Upper lobe of left lung (tissue), 6 donors: ENCODE measurements around the gene TTC7B. TPM values are rescaled to one million over a fixed set of nuclear protein-coding genes. Genes with fewer than 3 reads are reported as not detected.

Experiments
- ATAC-seq, 2 donors: fragments of 200-7000 bp; cut with Tn5 transposase; one replicate each; pipeline ENCODE4 v1.9.1; 2022; ENCODE audit warnings: mild to moderate bottlenecking in 2 of 2, moderate library complexity in 2 of 2; ENCODE audit not compliant: low FRiP score in 2 of 2
- DNase-seq, 2 donors: peaks; one replicate each; pipeline ENCODE4 v3.0.0-alpha.2; 2019 to 2020
- H3K27ac ChIP-seq, 4 donors: fragments of 200-600 bp; sonication (generic); one replicate each; pipeline ENCODE4 v1.5.1; 2016 to 2019
- H3K27me3 ChIP-seq, 4 donors: fragments of 200-600 bp; sonication (generic); one replicate each; pipeline ENCODE4 v1.5.1; 2017 to 2019
- H3K36me3 ChIP-seq, 4 donors: fragments of 200-600 bp; sonication (generic); one replicate each; pipeline ENCODE4 v1.5.1; 2016 to 2019
- H3K4me1 ChIP-seq, 4 donors: fragments of 200-600 bp; sonication (generic); one replicate each; pipeline ENCODE4 v1.5.1; 2018 to 2019
- H3K4me3 ChIP-seq, 4 donors: fragments of 200-600 bp; sonication (generic); one replicate each; pipeline ENCODE4 v1.5.1; 2017 to 2019; ENCODE audit warnings: mild to moderate bottlenecking in 2 of 4, moderate library complexity in 1 of 4
- H3K9me3 ChIP-seq, 4 donors: fragments of 200-600 bp; sonication (generic); one replicate each; pipeline ENCODE4 v1.5.1; 2018 to 2019
- EP300 ChIP-seq, 4 donors: sonication (generic); formaldehyde crosslinking; IDR thresholded peaks; one replicate each; pipeline ENCODE4 v1.5.1; 2017; ENCODE audit warnings: antibody characterized with exemption in 4 of 4, control low read depth in 2 of 4
- POLR2A ChIP-seq, 4 donors: fragments of 450-650 bp; IDR thresholded peaks; one replicate each; pipeline ENCODE4 v1.5.1; 2016 to 2017; ENCODE audit warnings: antibody characterized with exemption in 4 of 4, mild to moderate bottlenecking in 2 of 4
- POLR2AphosphoS5 ChIP-seq, 2 donors: sonication (generic); formaldehyde crosslinking; IDR thresholded peaks; one replicate each; pipeline ENCODE4 v1.5.1; 2017; ENCODE audit warnings: antibody characterized with exemption in 2 of 2
- WGBS, 2 donors: methylation state at CpG; one replicate each; pipeline ENCODE4 v1.1.5; 2017 to 2018; 5-methylcytosine and 5-hydroxymethylcytosine counted together
- total RNA-seq, 6 donors: library from RNA; depleted of rRNA in 4 of 6; stranded (reverse); fragments of >200 nt in 4 of 6; gene quantifications; one replicate each; pipeline versions ENCODE4 v1.1.0 to v1.2.1, GENCODE V29; 2016 to 2021
- TF ChIP-seq, protein P1 (sequence below), 6 experiments: fragments of 450-650 bp in 4 of 6; fragments of 200-600 bp in 2 of 6; sonication (generic) in 2 of 6; IDR thresholded peaks; one replicate each; pipeline ENCODE4 v1.5.1; 2016 to 2019; ENCODE audit warnings: antibody characterized with exemption in 6 of 6
- donor health status: DM: no; HTN: no; CAD: no; lungs with moderate emphysema.
- donor health status: DM: no; HTN: yes; CAD: no; lungs with severe emphysema.

The TTC7B gene
- total RNA-seq, 6 donors from 2014 or later, result 13.5 to 87.3 (median 37.5) TPM

DNA sequence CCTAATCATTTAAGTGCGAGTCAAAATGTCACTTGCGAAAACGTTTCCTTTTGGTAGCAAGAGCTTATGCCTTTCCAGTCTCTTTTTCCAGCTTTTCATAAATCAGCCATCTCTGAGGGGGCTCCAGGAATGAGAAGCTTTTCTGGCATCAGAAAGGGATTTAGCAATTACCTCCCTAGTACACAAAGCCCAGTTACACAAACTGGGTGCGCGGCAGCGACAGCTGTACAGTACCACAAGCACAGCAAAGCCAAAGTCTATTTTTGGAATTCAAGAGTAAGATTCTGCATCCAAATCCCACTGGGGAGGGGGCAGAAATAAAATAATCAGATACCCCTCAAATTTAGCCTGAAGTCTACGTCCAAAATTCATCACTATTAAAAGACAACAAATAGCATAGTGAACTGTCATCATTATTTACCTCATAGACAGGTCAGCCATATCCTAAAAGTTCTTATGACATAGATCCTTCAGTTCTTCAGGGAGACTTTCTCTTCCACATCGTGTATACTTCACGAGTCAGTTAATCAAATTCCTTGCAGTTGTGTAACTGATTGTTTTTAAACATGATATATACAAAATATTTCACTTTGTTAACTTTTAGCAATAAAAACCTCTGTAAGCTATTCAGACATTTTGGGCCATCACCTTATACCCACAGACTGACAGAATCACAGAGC, 150.8 kb downstream of the TTC7B start:
- H3K9me3 ChIP-seq, result no peaks in the 10 kb centered on the region
- H3K4me1 ChIP-seq, result peaks cover 0 to 18% (median 8%) of the 10 kb centered on the region in 4 donors
- no peak overlapping the region for H3K4me3 ChIP-seq
- no peak for TF ChIP-seq POLR2AphosphoS5 (IDR thresholded peaks at IDR 0.05)
- no peak for TF ChIP-seq EP300 (IDR thresholded peaks at IDR 0.05)
- TF ChIP-seq, protein P1, sequence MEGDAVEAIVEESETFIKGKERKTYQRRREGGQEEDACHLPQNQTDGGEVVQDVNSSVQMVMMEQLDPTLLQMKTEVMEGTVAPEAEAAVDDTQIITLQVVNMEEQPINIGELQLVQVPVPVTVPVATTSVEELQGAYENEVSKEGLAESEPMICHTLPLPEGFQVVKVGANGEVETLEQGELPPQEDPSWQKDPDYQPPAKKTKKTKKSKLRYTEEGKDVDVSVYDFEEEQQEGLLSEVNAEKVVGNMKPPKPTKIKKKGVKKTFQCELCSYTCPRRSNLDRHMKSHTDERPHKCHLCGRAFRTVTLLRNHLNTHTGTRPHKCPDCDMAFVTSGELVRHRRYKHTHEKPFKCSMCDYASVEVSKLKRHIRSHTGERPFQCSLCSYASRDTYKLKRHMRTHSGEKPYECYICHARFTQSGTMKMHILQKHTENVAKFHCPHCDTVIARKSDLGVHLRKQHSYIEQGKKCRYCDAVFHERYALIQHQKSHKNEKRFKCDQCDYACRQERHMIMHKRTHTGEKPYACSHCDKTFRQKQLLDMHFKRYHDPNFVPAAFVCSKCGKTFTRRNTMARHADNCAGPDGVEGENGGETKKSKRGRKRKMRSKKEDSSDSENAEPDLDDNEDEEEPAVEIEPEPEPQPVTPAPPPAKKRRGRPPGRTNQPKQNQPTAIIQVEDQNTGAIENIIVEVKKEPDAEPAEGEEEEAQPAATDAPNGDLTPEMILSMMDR (IDR thresholded peaks at IDR 0.05), result no peak
- no peak for TF ChIP-seq POLR2A (IDR thresholded peaks at IDR 0.05)
- no peak overlapping the region for H3K27ac ChIP-seq
- no peaks in the 10 kb centered on the region for H3K27me3 ChIP-seq
- H3K36me3 ChIP-seq, result no peaks in the 10 kb centered on the region
- 74 to 78% methylated on average over 9 of the region's 9 CpGs for WGBS, 2 donors
- DNase-seq (no peak), ATAC-seq (no peak)

DNA sequence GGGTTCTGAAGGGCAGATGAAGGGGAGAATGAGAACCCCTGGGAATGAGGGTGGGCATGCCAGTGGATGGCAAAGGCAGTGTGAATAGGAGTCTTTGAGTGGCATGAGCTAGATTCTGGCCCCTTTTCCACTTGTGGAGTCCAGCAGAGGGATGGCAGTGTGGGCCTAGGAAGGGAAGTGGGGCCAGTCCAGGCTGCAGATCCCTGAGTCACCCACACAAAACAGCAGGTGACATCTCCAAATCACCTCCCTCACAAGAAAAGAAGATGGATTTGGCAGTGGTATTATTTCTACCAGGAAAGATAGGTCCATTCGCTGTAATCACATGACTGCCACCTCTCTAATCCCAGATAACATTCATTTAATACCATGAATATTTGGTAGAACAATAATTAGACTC, 151.3 kb downstream of the TTC7B start:
- no peaks in the 10 kb centered on the region for H3K36me3 ChIP-seq
- no peak for TF ChIP-seq POLR2AphosphoS5 (IDR thresholded peaks at IDR 0.05)
- TF ChIP-seq EP300 (IDR thresholded peaks at IDR 0.05), result no peak
- no peak for TF ChIP-seq POLR2A (IDR thresholded peaks at IDR 0.05)
- TF ChIP-seq, protein P1 (IDR thresholded peaks at IDR 0.05), result no peak

DNA sequence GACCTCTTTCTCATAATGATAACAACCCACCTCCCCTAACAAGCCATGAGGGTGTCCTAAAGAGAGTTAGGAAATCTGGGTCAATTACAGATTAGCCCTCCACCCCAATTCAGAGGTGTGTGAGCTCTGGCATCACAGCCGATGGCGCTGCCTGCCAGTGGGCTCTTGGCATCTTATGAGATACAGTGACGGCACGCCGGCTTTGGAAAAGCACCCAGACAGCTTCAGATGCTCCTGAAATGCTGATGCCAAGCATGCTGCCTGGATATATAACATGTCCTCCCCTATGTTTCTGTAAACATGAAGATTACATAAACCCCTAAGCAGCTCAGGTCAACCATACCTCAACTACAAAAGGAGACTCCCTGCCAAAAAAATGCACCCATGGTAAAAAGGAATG, 152.6 kb downstream of the TTC7B start:
- Histone ChIP-seq H3K9me3 (no peaks in the 10 kb centered on the region), H3K4me3 (no peak overlapping the region), H3K36me3 (no peaks in the 10 kb centered on the region), H3K27me3 (no peaks in the 10 kb centered on the region), H3K4me1 (peaks cover 0 to 24% (median 9%) of the 10 kb centered on the region in 4 donors), H3K27ac (no peak overlapping the region)
- TF ChIP-seq POLR2A (IDR thresholded peaks at IDR 0.05), result no peak
- no peak for TF ChIP-seq EP300 (IDR thresholded peaks at IDR 0.05)
- no peak for TF ChIP-seq POLR2AphosphoS5 (IDR thresholded peaks at IDR 0.05)
- TF ChIP-seq, protein P1 (IDR thresholded peaks at IDR 0.05), result no peak
- ATAC-seq (no peak), DNase-seq (no peak)
- WGBS, 2 donors, result 86% methylated on average over 5 of the region's 5 CpGs; no CpG with 5 or more reads in 1 of the 2 donors

More for the DNA sequence above, 151.3 kb downstream of the TTC7B start:
- no peak for ATAC-seq
- WGBS, 2 donors, result 74 to 89% methylated on average over 1 of the region's 1 CpG
- DNase-seq, result no peak
- H3K27me3 ChIP-seq, result no peaks in the 10 kb centered on the region
- no peaks in the 10 kb centered on the region for H3K9me3 ChIP-seq
- peak overlapping the region in 1 of 4 donors; percentile 29 for H3K27ac ChIP-seq
- no peak overlapping the region for H3K4me3 ChIP-seq
- peaks cover 0 to 20% (median 9%) of the 10 kb centered on the region in 4 donors for H3K4me1 ChIP-seq

DNA sequence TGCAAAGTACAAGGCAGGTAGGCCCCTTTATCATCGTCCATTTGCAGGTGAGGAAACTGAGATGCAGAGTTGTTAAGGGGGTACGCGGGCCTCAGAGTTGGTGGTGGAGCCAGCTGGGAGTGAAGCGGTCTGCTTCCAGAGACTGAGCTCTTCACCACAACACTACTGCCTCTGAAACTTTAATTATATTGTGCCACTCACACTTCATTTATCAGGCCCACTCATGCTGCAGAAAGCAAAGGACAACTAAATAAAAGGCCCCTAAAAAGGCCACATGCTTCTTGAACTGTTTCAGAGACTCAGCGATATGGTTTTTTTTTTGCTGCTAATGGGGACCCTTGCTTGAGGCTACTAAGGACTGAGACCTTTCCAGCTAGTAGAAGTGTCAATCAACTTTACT, 153.1 kb downstream of the TTC7B start:
- 88 to 97% methylated on average over 5 of the region's 5 CpGs for WGBS, 2 donors

DNA sequence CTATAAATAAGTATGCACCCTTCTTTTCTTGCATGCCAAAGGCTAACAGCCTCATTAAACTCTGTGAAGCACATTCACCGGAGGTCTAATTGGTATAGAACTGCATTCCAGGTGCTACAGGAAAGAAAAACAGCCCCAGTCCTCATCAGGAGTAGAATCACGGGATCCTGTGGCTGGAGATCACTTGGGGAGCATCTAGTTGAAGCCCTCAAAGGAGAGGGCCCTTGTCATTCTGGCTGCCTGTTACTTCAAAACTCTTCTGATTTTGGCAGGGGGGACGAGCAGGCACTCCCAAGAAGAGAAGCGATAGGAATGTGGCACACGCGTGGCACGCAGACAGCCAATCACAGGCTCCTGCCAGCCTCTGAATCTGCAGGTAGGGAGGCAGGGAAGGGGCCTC, 154.4 kb downstream of the TTC7B start:
- Histone ChIP-seq H3K27ac (peak overlapping the region in 3 of 4 donors; percentile 64 to 82 (median 68)), H3K9me3 (no peaks in the 10 kb centered on the region), H3K4me3 (no peak overlapping the region), H3K4me1 (peaks cover 0 to 27% (median 8%) of the 10 kb centered on the region in 4 donors), H3K27me3 (no peaks in the 10 kb centered on the region), H3K36me3 (peaks cover 0 to 17% (median 0%) of the 10 kb centered on the region in 4 donors)
- TF ChIP-seq POLR2AphosphoS5 (IDR thresholded peaks at IDR 0.05), result peak in 1 of 2 donors; percentile 22
- TF ChIP-seq EP300 (IDR thresholded peaks at IDR 0.05), result peak in 1 of 4 donors; percentile 70
- TF ChIP-seq POLR2A (IDR thresholded peaks at IDR 0.05), result no peak
- peak; percentile 23 to 76 for ATAC-seq
- 67 to 69% methylated on average over 2 to 7 of the region's 7 CpGs for WGBS, 2 donors
- peak in 1 of 2 donors; percentile 39 for DNase-seq

More for the DNA sequence above, 153.1 kb downstream of the TTC7B start:
- H3K27me3 ChIP-seq, result no peaks in the 10 kb centered on the region
- ATAC-seq (no peak), DNase-seq (no peak)
- TF ChIP-seq EP300 (IDR thresholded peaks at IDR 0.05), result no peak
- no peak for TF ChIP-seq POLR2AphosphoS5 (IDR thresholded peaks at IDR 0.05)
- H3K36me3 ChIP-seq, result peaks cover 0 to 4% (median 0%) of the 10 kb centered on the region in 4 donors
- H3K4me1 ChIP-seq, result peaks cover 0 to 27% (median 10%) of the 10 kb centered on the region in 4 donors
- H3K27ac ChIP-seq, result no peak overlapping the region
- H3K4me3 ChIP-seq, result no peak overlapping the region
- H3K9me3 ChIP-seq, result no peaks in the 10 kb centered on the region
